Measurements from ENCODE around the gene HEYL. TPM values are rescaled to one million over a fixed set of nuclear protein-coding genes. Genes with fewer than 3 reads are reported as not detected.

Gene HEYL
- polyA plus RNA-seq, 1 of the 3 experiments (the other 2 are of a cell fraction): not detected

DNA sequence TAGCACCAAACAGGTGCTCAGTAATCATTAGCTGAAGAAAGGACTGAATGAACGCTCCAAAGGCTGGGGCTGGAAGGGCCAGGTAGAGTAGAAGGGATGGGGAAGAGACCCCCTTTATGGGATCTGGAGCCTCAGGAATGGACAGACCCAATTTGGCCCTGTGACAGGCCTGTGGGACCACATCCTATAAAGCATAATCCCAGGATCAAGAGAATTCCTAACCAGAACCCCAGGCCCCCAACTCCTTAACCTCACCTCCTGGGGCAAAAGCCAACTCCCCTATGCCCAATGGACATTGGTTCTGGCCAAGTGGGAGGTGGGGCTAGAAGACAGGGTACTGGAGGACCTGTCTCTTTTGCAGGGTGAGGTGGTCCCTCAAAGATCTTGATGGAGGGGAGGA is 42.6 kb upstream of the HEYL start:
- H4K20me1 ChIP-seq (ENCODE audit: insufficient read depth): no peaks in the 10 kb centered on the region
- TF ChIP-seq TEAD4 (IDR thresholded peaks at IDR 0.05; ENCODE audit: borderline replicate concordance, insufficient read depth) (no peak), USF2 (IDR thresholded peaks at IDR 0.05; ENCODE audit: borderline replicate concordance, low read depth, low read length) (no peak), TAF1 (IDR thresholded peaks at IDR 0.05; ENCODE audit: borderline replicate concordance, low read depth, low read length) (no peak), RXRA (IDR thresholded peaks at IDR 0.05; ENCODE audit: borderline replicate concordance, low read depth) (no peak), FOXJ3 (CRISPR knock-in tag; IDR thresholded peaks at IDR 0.05) (no peak), MXI1 (IDR thresholded peaks at IDR 0.05; ENCODE audit: low read depth, low read length) (no peak), IRF3 (IDR thresholded peaks at IDR 0.05; ENCODE audit: low read depth, low read length) (no peak), ELF1 (IDR thresholded peaks at IDR 0.05) (no peak), RFX5 (IDR thresholded peaks at IDR 0.05; ENCODE audit: low read length) (no peak), CHD2 (IDR thresholded peaks at IDR 0.05; ENCODE audit: low read length, partially characterized antibody) (no peak), SMC3 (IDR thresholded peaks at IDR 0.05; ENCODE audit: low read depth, low read length) (no peak), USF1 (IDR thresholded peaks at IDR 0.05; ENCODE audit: borderline replicate concordance, low read depth) (no peak), EZH2phosphoT487 (IDR thresholded peaks at IDR 0.05; ENCODE audit: borderline replicate concordance, low read depth) (no peak), POLR2AphosphoS5 (IDR thresholded peaks at IDR 0.05; ENCODE audit: low read depth, low read length) (no peak), YY1 (IDR thresholded peaks at IDR 0.05; ENCODE audit: low read depth) (no peak)
- TF ChIP-seq, protein P1, sequence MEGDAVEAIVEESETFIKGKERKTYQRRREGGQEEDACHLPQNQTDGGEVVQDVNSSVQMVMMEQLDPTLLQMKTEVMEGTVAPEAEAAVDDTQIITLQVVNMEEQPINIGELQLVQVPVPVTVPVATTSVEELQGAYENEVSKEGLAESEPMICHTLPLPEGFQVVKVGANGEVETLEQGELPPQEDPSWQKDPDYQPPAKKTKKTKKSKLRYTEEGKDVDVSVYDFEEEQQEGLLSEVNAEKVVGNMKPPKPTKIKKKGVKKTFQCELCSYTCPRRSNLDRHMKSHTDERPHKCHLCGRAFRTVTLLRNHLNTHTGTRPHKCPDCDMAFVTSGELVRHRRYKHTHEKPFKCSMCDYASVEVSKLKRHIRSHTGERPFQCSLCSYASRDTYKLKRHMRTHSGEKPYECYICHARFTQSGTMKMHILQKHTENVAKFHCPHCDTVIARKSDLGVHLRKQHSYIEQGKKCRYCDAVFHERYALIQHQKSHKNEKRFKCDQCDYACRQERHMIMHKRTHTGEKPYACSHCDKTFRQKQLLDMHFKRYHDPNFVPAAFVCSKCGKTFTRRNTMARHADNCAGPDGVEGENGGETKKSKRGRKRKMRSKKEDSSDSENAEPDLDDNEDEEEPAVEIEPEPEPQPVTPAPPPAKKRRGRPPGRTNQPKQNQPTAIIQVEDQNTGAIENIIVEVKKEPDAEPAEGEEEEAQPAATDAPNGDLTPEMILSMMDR (IDR thresholded peaks at IDR 0.05): no peak
- TF ChIP-seq, protein P2, sequence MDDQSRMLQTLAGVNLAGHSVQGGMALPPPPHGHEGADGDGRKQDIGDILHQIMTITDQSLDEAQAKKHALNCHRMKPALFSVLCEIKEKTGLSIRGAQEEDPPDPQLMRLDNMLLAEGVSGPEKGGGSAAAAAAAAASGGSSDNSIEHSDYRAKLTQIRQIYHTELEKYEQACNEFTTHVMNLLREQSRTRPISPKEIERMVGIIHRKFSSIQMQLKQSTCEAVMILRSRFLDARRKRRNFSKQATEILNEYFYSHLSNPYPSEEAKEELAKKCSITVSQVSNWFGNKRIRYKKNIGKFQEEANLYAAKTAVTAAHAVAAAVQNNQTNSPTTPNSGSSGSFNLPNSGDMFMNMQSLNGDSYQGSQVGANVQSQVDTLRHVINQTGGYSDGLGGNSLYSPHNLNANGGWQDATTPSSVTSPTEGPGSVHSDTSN (IDR thresholded peaks at IDR 0.05): no peak
- TF ChIP-seq, protein P3, sequence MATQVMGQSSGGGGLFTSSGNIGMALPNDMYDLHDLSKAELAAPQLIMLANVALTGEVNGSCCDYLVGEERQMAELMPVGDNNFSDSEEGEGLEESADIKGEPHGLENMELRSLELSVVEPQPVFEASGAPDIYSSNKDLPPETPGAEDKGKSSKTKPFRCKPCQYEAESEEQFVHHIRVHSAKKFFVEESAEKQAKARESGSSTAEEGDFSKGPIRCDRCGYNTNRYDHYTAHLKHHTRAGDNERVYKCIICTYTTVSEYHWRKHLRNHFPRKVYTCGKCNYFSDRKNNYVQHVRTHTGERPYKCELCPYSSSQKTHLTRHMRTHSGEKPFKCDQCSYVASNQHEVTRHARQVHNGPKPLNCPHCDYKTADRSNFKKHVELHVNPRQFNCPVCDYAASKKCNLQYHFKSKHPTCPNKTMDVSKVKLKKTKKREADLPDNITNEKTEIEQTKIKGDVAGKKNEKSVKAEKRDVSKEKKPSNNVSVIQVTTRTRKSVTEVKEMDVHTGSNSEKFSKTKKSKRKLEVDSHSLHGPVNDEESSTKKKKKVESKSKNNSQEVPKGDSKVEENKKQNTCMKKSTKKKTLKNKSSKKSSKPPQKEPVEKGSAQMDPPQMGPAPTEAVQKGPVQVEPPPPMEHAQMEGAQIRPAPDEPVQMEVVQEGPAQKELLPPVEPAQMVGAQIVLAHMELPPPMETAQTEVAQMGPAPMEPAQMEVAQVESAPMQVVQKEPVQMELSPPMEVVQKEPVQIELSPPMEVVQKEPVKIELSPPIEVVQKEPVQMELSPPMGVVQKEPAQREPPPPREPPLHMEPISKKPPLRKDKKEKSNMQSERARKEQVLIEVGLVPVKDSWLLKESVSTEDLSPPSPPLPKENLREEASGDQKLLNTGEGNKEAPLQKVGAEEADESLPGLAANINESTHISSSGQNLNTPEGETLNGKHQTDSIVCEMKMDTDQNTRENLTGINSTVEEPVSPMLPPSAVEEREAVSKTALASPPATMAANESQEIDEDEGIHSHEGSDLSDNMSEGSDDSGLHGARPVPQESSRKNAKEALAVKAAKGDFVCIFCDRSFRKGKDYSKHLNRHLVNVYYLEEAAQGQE (IDR thresholded peaks at IDR 0.05; ENCODE audit: low read depth, low read length): no peak
- no peak overlapping the region for H3K27ac ChIP-seq (ENCODE audit: low read depth in 2 of 2, low read length in 1 of 2)
- H2AFZ ChIP-seq (ENCODE audit: low read depth): no peak overlapping the region
- H3K9me2 ChIP-seq: no peaks in the 10 kb centered on the region
- peaks cover 16% of the 10 kb centered on the region; the same call in 1 of the 2 replicates for H3K27me3 ChIP-seq (ENCODE audit: insufficient read depth)
- no peak overlapping the region for H3K9ac ChIP-seq
- H3K79me2 ChIP-seq (ENCODE audit: insufficient read depth): no peaks in the 10 kb centered on the region
- ChIA-PET CTCF (interaction anchor here (1.2 to 2.2 kb wide), 4 partner anchors 9 to 76 kb away, joined by 4 to 16 read pairs (median 5); partner anchors contain the start of gene NT5C1A), POLR2A (interaction anchor here (0.6 to 1.3 kb wide), 3 partner anchors 9 to 553 kb away, joined by 3 to 6 read pairs (median 3); partner anchors contain the start of gene HPCAL4)
- no peaks in the 10 kb centered on the region for H3F3A ChIP-seq (replicated peaks; ENCODE audit: insufficient read depth)
- H3K4me1 ChIP-seq (ENCODE audit: control insufficient read depth in 1 of 2, insufficient read depth in 2 of 2, low read depth in 1 of 2, low read length in 1 of 2): no peaks in the 10 kb centered on the region; a peak in 1 of 4 replicates
- no peak overlapping the region for H3K4me3 ChIP-seq (ENCODE audit: low read depth in 2 of 2, low read length in 1 of 2)
- H3K9me3 ChIP-seq: no peaks in the 10 kb centered on the region
- 40% methylated on average over 1 of the region's 1 CpG for WGBS (ENCODE audit: low lambda C conversion rate)
- H3K4me2 ChIP-seq: no peak overlapping the region
- DNase-seq: no peak
- no peaks in the 10 kb centered on the region for H3K36me3 ChIP-seq (replicated peaks in 1 of 2; ENCODE audit: control insufficient read depth in 1 of 2, insufficient read depth in 2 of 2, low read length in 1 of 2)

Measured in SK-N-SH (cell line).